SH-SY5Y (cell line): ENCODE data around the gene CSTB.

Experiments used
- GATA2 ChIP-seq: IDR thresholded peaks from 2 replicates; pipeline ENCODE4 v1.6.1; 2011; ENCODE audit warnings: mild to moderate bottlenecking, low read depth, low read length
- GATA3 ChIP-seq: IDR thresholded peaks from 2 replicates; pipeline ENCODE4 v1.6.1; 2011; ENCODE audit warnings: low read depth, mild to moderate bottlenecking, low read length, moderate library complexity

Gene CSTB

DNA sequence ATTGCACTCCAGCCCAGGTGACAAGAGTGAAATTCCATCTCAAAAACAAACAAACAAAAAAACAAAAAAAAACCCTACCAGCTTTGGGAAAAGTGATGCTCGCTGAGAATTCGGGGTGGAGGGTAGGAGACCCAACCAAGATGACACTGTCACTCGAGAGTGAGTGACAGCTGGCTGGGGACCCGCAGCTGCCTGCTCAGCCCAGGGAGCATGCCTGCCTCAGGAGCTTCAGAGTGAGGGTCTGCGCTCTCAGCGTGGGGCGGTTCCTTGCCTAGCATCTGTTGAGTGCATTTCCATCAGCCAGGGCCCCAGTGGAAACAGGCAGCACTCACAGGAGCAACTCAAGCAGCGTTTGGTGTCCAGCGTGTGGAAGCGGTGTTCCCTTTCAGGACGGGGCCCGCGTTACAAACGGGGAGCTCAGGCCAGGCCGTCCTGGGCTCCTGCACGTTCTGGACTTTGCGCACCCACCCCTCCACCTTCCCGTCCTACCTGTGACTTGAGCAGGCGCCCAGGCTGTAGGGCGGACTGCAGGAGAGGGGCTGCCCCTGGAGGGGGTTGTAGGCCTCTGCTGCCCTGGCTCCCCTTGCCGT is 5.9 kb downstream of the CSTB start:
- TF ChIP-seq GATA2, result no peak
- TF ChIP-seq GATA3, result no peak

GRCh38 chr21:43769325-43769958 is 6.7 kb downstream of the CSTB start:
- TF ChIP-seq GATA2, result no peak
- TF ChIP-seq GATA3, result no peak

GRCh38 chr21:43768868-43769167 is 7.3 kb downstream of the CSTB start:
- TF ChIP-seq GATA2, result no peak
- TF ChIP-seq GATA3, result no peak

GRCh38 chr21:43767984-43768867 is 7.9 kb downstream of the CSTB start:
- no peak for TF ChIP-seq GATA3
- no peak for TF ChIP-seq GATA2

- no peak for TF ChIP-seq GATA2
- no peak for TF ChIP-seq GATA3
Measured at GRCh38 chr21:43767498-43767983, 8.6 kb downstream of the CSTB start.

- no peak for TF ChIP-seq GATA3
- TF ChIP-seq GATA2, result no peak
Measured at GRCh38 chr21:43766734-43767497, 9.2 kb downstream of the CSTB start.

DNA sequence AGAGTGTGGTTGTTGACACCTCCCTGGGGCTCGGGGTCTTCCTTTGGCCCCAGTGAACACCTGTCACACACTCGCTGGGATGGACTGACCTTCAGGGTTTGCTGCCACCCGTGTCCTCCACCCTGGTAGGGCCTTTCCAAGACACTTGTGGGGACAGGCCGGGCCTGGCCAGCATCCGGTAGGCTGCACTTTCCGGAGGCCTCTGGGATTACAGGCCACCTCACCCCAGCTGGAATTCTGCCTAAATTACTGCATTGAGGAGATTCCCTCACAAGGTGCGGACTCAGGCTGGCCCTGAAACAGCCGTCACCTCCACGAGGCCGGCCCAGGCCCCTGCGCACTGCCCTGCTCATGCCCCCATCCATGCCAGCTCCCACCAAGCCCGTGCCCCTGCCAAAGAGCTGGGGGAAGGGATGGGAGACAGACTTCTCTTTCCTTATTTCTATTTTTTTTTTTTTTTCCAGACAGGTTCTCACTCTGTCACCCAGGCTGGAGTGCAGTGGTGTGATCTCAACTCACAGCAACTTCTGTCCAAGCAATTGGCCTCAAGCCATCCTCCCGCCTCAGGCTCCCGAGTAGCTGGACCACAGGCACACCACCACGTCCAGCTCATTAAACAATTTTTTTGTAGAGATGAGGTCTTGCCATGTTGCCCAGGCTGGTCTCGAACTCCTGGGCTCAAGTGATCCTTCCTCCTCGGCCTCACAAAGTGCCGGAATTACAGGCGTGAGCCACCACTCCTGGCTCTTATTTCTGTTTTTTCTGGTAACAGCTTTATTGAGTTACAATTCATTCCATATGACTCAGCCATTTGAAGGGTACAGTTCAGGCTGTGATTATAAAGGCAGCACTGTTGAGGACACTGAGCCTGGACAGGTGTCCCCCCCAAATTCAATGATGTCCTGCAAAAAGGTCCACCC is 11.3 kb downstream of the CSTB start:
- TF ChIP-seq GATA3, result no peak
- TF ChIP-seq GATA2, result no peak

DNA sequence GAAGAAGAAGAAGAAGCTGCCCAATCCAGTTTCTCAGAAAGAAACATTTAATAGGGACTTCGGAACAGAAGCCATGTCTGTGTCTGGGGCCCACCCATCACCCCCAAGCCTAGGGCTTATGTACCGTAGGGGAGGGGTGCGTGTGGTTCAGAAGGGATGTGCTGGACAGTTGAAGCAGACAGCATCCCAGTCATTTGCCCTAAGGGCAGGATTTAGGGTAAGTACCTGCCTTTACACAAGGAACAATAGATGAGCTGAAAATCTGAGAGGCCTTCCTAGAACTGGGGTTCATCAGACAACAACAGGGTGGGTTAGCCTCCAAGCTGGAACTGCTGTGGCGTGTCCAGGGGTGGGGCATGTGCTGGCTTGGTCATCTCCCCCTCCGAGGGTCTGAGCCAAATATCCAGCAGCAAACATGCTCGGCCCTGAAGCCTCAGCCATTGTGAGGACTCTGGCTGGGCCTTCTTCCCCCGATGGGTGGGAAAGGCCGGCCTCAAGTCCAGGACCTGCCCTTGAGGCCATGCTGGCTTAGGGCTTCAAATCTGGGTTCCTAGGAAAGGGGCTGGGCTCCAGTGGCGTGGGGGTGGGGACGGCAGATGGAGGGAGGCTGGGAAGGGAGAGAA is 12.1 kb downstream of the CSTB start:
- TF ChIP-seq GATA3 (no peak), GATA2 (no peak)

GRCh38 chr21:43762303-43763128 is 13.6 kb downstream of the CSTB start:
- TF ChIP-seq GATA3, result no peak
- TF ChIP-seq GATA2, result no peak

- no peak for TF ChIP-seq GATA3
- TF ChIP-seq GATA2, result no peak
Measured at GRCh38 chr21:43761886-43762285, 14.2 kb downstream of the CSTB start.

- TF ChIP-seq GATA2 (no peak), GATA3 (no peak)
Measured at GRCh38 chr21:43760391-43760958, 15.6 kb downstream of the CSTB start.

- TF ChIP-seq GATA3 (no peak), GATA2 (no peak)
Measured at GRCh38 chr21:43759651-43760050, 16.5 kb downstream of the CSTB start.

DNA sequence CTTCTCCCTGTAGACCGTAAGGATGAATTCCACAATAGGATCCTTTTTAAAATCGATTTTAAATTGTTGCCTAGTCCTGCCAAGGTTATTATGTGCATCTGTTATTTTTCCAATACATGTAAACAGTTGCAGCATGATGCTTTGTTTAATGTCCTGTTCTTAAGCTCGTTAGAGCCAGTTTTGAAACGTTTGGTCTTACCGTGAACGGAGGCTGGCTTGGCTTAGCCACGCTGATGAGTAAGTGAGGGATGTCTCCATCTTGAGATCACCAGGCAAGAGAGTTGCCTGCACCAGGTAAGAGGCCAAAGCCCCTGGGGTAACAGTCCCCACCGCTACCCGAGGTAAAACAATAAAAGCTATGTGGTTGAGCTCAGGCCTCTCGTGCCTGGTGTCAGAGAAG is 17.3 kb downstream of the CSTB start:
- TF ChIP-seq GATA2 (no peak), GATA3 (no peak)
